HL-60 (cell line): Measurements from ENCODE around the gene F8.

Experiments used
- DNase-seq, 2 experiments: peaks; one replicate each; pipeline ENCODE4 v3.0.0-alpha.2; 2010 to 2020; ENCODE audit warnings: low read depth in 1 of 2, low spot score in 1 of 2
- H3K27ac ChIP-seq: fragments of 250-450 bp; sonication (Bioruptor Pico); replicated peaks from 2 replicates; pipeline ENCODE4 v1.5.1; 2020; ENCODE audit warnings: mild to moderate bottlenecking, moderate library complexity
- H3K27me3 ChIP-seq: fragments of 250-450 bp; sonication (Bioruptor Pico); 2 replicates; pipeline ENCODE4 v1.5.1; 2021; ENCODE audit warnings: mild to moderate bottlenecking, moderate library complexity; ENCODE audit not compliant: insufficient read depth, poor library complexity, severe bottlenecking
- H3K4me3 ChIP-seq: replicated peaks from 2 replicates; pipeline ENCODE4 v1.5.1; 2011; ENCODE audit warnings: mild to moderate bottlenecking, control low read depth, low read length; ENCODE audit not compliant: insufficient read depth
- GABPA ChIP-seq: IDR thresholded peaks from 2 replicates; pipeline ENCODE4 v1.6.1; 2012; ENCODE audit warnings: low read depth
- POLR2AphosphoS5 ChIP-seq: IDR thresholded peaks from 2 replicates; pipeline ENCODE4 v1.6.1; 2012; ENCODE audit warnings: low read depth
- SPI1 ChIP-seq: IDR thresholded peaks from 2 replicates; pipeline ENCODE4 v1.6.1; 2012; ENCODE audit warnings: low read depth, mild to moderate bottlenecking, borderline replicate concordance
- TF ChIP-seq, protein P1 (sequence below): IDR thresholded peaks from one replicate; pipeline ENCODE4 v1.5.1; 2011; ENCODE audit warnings: low read length, control low read depth, inconsistent platforms; ENCODE audit not compliant: insufficient read depth
- TF ChIP-seq, protein P2 (sequence below): IDR thresholded peaks from 2 replicates; pipeline ENCODE4 v1.6.1; 2012; ENCODE audit warnings: low read depth; ENCODE audit not compliant: insufficient replicate concordance

Gene F8

DNA sequence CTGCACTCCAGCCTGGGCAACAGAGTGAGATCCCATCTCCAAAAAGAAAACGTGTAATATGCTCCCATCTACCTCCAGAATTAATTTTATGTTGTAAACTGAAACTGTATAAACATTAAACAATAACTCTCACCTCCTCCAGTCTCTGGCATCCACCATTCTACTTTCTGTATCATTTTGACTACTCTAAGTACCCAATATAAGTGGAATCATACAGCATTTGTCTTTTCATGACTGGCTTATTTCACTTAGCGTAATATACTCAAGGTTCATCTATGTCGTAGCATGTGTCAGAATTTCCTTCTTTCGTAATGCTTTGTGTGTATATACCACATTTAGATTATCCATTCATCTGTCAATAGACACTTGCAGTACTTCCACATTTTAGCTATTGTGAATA is 20.6 kb downstream of the F8 start:
- TF ChIP-seq POLR2AphosphoS5 (no peak), GABPA (no peak)
- Histone ChIP-seq H3K27ac (no peak overlapping the region), H3K4me3 (no peak overlapping the region), H3K27me3 (no peaks in the 10 kb centered on the region)
- no peak for DNase-seq

GRCh38 chrX:155000841-155001240 is 21.7 kb downstream of the F8 start:
- no peak for DNase-seq
- no peak overlapping the region for H3K27ac ChIP-seq
- H3K4me3 ChIP-seq = no peak overlapping the region
- TF ChIP-seq GABPA (no peak), POLR2AphosphoS5 (no peak), SPI1 (no peak)
- TF ChIP-seq, protein P1, sequence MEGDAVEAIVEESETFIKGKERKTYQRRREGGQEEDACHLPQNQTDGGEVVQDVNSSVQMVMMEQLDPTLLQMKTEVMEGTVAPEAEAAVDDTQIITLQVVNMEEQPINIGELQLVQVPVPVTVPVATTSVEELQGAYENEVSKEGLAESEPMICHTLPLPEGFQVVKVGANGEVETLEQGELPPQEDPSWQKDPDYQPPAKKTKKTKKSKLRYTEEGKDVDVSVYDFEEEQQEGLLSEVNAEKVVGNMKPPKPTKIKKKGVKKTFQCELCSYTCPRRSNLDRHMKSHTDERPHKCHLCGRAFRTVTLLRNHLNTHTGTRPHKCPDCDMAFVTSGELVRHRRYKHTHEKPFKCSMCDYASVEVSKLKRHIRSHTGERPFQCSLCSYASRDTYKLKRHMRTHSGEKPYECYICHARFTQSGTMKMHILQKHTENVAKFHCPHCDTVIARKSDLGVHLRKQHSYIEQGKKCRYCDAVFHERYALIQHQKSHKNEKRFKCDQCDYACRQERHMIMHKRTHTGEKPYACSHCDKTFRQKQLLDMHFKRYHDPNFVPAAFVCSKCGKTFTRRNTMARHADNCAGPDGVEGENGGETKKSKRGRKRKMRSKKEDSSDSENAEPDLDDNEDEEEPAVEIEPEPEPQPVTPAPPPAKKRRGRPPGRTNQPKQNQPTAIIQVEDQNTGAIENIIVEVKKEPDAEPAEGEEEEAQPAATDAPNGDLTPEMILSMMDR = no peak
- TF ChIP-seq, protein P2, sequence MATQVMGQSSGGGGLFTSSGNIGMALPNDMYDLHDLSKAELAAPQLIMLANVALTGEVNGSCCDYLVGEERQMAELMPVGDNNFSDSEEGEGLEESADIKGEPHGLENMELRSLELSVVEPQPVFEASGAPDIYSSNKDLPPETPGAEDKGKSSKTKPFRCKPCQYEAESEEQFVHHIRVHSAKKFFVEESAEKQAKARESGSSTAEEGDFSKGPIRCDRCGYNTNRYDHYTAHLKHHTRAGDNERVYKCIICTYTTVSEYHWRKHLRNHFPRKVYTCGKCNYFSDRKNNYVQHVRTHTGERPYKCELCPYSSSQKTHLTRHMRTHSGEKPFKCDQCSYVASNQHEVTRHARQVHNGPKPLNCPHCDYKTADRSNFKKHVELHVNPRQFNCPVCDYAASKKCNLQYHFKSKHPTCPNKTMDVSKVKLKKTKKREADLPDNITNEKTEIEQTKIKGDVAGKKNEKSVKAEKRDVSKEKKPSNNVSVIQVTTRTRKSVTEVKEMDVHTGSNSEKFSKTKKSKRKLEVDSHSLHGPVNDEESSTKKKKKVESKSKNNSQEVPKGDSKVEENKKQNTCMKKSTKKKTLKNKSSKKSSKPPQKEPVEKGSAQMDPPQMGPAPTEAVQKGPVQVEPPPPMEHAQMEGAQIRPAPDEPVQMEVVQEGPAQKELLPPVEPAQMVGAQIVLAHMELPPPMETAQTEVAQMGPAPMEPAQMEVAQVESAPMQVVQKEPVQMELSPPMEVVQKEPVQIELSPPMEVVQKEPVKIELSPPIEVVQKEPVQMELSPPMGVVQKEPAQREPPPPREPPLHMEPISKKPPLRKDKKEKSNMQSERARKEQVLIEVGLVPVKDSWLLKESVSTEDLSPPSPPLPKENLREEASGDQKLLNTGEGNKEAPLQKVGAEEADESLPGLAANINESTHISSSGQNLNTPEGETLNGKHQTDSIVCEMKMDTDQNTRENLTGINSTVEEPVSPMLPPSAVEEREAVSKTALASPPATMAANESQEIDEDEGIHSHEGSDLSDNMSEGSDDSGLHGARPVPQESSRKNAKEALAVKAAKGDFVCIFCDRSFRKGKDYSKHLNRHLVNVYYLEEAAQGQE = no peak
- no peaks in the 10 kb centered on the region for H3K27me3 ChIP-seq

GRCh38 chrX:154998204-154998880 is 24.2 kb downstream of the F8 start:
- no peak for DNase-seq
- H3K27ac ChIP-seq = no peak overlapping the region
- no peaks in the 10 kb centered on the region for H3K27me3 ChIP-seq
- TF ChIP-seq, protein P1 = no peak
- TF ChIP-seq, protein P2 = no peak
- TF ChIP-seq GABPA (no peak), SPI1 (no peak), POLR2AphosphoS5 (no peak)
- H3K4me3 ChIP-seq = no peak overlapping the region

DNA sequence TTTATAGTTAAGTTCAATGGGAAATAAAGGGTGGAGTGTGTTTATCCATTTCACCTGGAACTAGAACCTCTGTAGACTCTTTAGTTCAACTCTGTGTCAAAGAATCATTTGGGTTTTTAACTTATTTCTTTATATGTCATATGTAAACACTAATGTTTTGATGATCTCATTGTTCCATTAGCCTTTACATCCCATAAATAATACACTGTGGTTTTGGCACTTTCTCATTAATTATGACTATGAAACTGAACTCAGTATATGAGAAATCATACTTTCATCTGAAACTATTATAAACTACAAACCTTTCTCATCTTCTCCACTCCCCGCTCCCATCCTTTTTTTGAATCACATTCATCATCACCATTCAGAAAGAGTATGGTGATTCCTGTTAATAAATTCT is 31.0 kb downstream of the F8 start:
- Histone ChIP-seq H3K27me3 (no peaks in the 10 kb centered on the region), H3K4me3 (no peak overlapping the region), H3K27ac (no peak overlapping the region)
- TF ChIP-seq SPI1 (no peak), POLR2AphosphoS5 (no peak), GABPA (no peak)
- TF ChIP-seq, protein P2 = no peak
- TF ChIP-seq, protein P1 = no peak
- DNase-seq = no peak
